22Rv1 (cell line): ENCODE measurements around the gene PHGDH.

Experiments
- CTCF ChIP-seq: fragments of 450-650 bp; IDR thresholded peaks from 2 replicates; pipeline ENCODE4 v1.5.1; 2017; ENCODE audit warnings: mild to moderate bottlenecking
- ZFX ChIP-seq: fragments of 450-650 bp; IDR thresholded peaks from 2 replicates; pipeline ENCODE4 v1.6.1; 2017; ENCODE audit warnings: antibody characterized with exemption, borderline replicate concordance

- no peak for TF ChIP-seq CTCF
- no peak for TF ChIP-seq ZFX
Measured at GRCh38 chr1:119762409-119762808, 50.7 kb downstream of the PHGDH start.
